ENCODE results near the gene PDZRN3.

Gene PDZRN3

GRCh38 chr3:73547427-73548248 lies 77.1 kb downstream of the PDZRN3 start:
- H3K27ac ChIP-seq: peak overlapping the region; percentile 90
- TF ChIP-seq ZFX (IDR thresholded peaks at IDR 0.05) (no peak), CTCF (conservative IDR thresholded peaks at IDR 0.05) (no peak)

- H3K27ac ChIP-seq: peak overlapping the region; percentile 90
- TF ChIP-seq ZFX (IDR thresholded peaks at IDR 0.05) (no peak), CTCF (conservative IDR thresholded peaks at IDR 0.05) (no peak)
These were observed 77.8 kb downstream of the PDZRN3 start for GRCh38 chr3:73546961-73547360.

GRCh38 chr3:73543412-73543811 lies 81.3 kb downstream of the PDZRN3 start:
- no peak for TF ChIP-seq ZFX (IDR thresholded peaks at IDR 0.05)
- TF ChIP-seq CTCF (conservative IDR thresholded peaks at IDR 0.05): no peak
- H3K27ac ChIP-seq: peak overlapping the region; percentile 64

GRCh38 chr3:73542136-73542535 lies 82.6 kb downstream of the PDZRN3 start:
- H3K27ac ChIP-seq: peak overlapping the region; percentile 64
- no peak for TF ChIP-seq CTCF (conservative IDR thresholded peaks at IDR 0.05)
- no peak for TF ChIP-seq ZFX (IDR thresholded peaks at IDR 0.05)

- no peak overlapping the region for H3K27ac ChIP-seq
These were observed 83.6 kb downstream of the PDZRN3 start for GRCh38 chr3:73540969-73541740.

GRCh38 chr3:73538486-73538885 lies 86.3 kb downstream of the PDZRN3 start:
- TF ChIP-seq ZFX (IDR thresholded peaks at IDR 0.05): no peak
- TF ChIP-seq CTCF (conservative IDR thresholded peaks at IDR 0.05): no peak
- H3K27ac ChIP-seq: no peak overlapping the region

More at GRCh38 chr3:73540969-73541740, 83.6 kb downstream of the PDZRN3 start:
- TF ChIP-seq ZFX (IDR thresholded peaks at IDR 0.05): no peak
- TF ChIP-seq CTCF (conservative IDR thresholded peaks at IDR 0.05): no peak

GRCh38 chr3:73536952-73537351 lies 87.8 kb downstream of the PDZRN3 start:
- H3K27ac ChIP-seq: no peak overlapping the region
- no peak for TF ChIP-seq ZFX (IDR thresholded peaks at IDR 0.05)
- no peak for TF ChIP-seq CTCF (conservative IDR thresholded peaks at IDR 0.05)
